Suprapubic skin (tissue), 4 donors: Measurements from ENCODE around the gene H2AZ1. TPM values are rescaled to one million over a fixed set of nuclear protein-coding genes. Genes with fewer than 3 reads are reported as not detected.

Source experiments
- DNase-seq, 2 donors: peaks; one replicate each; pipeline ENCODE4 v3.0.0-alpha.2; 2019; ENCODE audit warnings: low spot score in 2 of 2
- H3K27ac ChIP-seq: fragments of 200-600 bp; sonication (generic); one replicate; pipeline ENCODE4 v1.5.1; 2019
- H3K27me3 ChIP-seq: fragments of 200-600 bp; sonication (generic); one replicate; pipeline ENCODE4 v1.5.1; 2019
- H3K36me3 ChIP-seq: fragments of 200-600 bp; sonication (generic); one replicate; pipeline ENCODE4 v1.5.1; 2019
- H3K4me1 ChIP-seq: fragments of 200-600 bp; sonication (generic); one replicate; pipeline ENCODE4 v1.5.1; 2019
- H3K4me3 ChIP-seq: fragments of 200-600 bp; sonication (generic); one replicate; pipeline ENCODE4 v1.5.1; 2019; ENCODE audit warnings: mild to moderate bottlenecking
- H3K9me3 ChIP-seq: fragments of 200-600 bp; sonication (generic); one replicate; pipeline ENCODE4 v1.5.1; 2019
- EP300 ChIP-seq: sonication (generic); formaldehyde crosslinking; IDR thresholded peaks from one replicate; pipeline ENCODE4 v1.6.1; 2017; ENCODE audit warnings: antibody characterized with exemption
- POLR2A ChIP-seq, 2 donors: fragments of 450-650 bp; IDR thresholded peaks; one replicate each; pipeline ENCODE4 v1.6.1; 2017; ENCODE audit warnings: antibody characterized with exemption in 2 of 2, mild to moderate bottlenecking in 2 of 2, moderate library complexity in 2 of 2
- POLR2AphosphoS5 ChIP-seq, 3 donors: sonication (generic); formaldehyde crosslinking; IDR thresholded peaks; one replicate each; pipeline ENCODE4 v1.6.1; 2017; ENCODE audit warnings: antibody characterized with exemption in 3 of 3
- WGBS: methylation state at CpG from one replicate; pipeline ENCODE4 v1.1.5; 2018; 5-methylcytosine and 5-hydroxymethylcytosine counted together
- total RNA-seq, 4 donors: library from RNA; depleted of rRNA; stranded (reverse); fragments of >200 nt; gene quantifications; one replicate each; pipeline ENCODE4 v1.1.0, GENCODE V29; 2016
- TF ChIP-seq, protein P1 (sequence below), 2 donors: fragments of 200-600 bp in 1 of 2; fragments of 450-650 bp in 1 of 2; sonication (generic) in 1 of 2; IDR thresholded peaks; one replicate each; pipeline ENCODE4 v1.5.1; 2016 to 2019; ENCODE audit warnings: antibody characterized with exemption in 2 of 2, mild to moderate bottlenecking in 1 of 2, moderate library complexity in 1 of 2

The H2AZ1 gene
- total RNA-seq, 4 donors from 2014 or later = 95.3 to 132 (median 113) TPM

DNA sequence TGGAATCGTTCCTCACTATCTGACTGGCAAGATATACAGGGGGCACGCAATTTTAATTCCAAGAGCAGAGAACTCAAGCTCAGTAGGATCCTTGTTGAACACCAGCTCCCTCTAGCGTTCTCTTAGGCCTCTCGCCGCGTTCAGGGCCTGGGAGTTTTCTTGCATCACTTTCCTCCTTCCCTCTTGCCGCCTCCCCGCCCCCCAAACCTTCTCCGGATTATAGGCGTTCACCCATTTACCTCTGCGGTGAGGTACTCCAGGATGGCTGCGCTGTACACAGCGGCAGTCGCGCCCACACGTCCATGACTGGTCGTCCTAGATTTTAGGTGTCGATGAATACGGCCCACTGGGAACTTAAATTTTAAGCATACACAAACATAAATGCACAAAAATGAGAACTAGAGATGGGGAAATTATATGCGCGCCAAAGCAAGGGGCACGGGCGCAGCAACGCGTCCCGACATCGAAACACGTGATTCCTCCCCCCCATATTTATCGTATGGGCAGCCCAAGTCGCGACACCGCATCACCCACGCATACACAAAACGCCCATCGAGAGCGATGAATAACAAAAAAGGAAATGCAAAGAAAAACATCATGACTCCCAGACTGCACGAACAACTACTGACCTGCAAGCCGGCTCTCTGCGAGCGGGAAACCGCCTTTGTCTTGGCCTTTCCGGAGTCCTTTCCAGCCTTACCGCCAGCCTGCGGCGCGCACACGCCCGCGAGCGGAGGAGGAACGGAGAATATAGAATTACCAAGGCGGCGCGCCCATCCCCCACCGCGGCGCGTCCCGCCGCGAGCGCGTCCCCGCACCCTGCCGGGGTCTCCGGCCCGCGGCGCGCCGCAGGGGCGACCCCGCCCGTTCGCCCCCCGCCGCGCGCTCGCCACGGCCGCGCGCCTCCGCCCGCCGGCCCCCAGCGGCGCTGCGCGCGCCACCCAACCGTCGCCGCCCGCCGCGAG is 759 bp downstream of the H2AZ1 start:
- H3K9me3 ChIP-seq = no peaks in the 10 kb centered on the region
- peak; percentile 94 to 95 for DNase-seq

DNA sequence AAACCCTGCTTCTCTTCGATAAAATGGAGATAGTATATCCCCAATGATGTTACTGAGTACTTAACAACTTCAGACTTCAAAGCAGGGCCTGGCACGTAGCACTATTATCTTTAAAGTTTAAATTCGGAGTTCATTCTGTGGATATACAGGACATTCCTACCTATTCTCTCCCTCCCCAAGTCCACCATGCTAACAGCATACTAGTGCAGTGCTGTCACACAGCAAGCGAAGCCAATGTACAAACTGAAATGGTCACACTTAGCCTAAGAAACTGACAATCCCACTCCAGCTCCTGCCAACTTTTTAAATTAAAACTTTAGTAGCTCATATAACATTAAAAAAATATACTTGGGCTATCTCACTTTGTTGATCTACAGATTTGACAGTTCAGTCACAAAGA is 2.5 kb downstream of the H2AZ1 start:
- H3K4me1 ChIP-seq = peaks cover 41% of the 10 kb centered on the region
- H3K4me3 ChIP-seq = peak overlapping the region; percentile 93
- no peaks in the 10 kb centered on the region for H3K9me3 ChIP-seq

More for the DNA sequence above, 759 bp downstream of the H2AZ1 start:
- H3K27ac ChIP-seq = peak overlapping the region; percentile 93
- no peak for TF ChIP-seq EP300
- TF ChIP-seq, protein P1, sequence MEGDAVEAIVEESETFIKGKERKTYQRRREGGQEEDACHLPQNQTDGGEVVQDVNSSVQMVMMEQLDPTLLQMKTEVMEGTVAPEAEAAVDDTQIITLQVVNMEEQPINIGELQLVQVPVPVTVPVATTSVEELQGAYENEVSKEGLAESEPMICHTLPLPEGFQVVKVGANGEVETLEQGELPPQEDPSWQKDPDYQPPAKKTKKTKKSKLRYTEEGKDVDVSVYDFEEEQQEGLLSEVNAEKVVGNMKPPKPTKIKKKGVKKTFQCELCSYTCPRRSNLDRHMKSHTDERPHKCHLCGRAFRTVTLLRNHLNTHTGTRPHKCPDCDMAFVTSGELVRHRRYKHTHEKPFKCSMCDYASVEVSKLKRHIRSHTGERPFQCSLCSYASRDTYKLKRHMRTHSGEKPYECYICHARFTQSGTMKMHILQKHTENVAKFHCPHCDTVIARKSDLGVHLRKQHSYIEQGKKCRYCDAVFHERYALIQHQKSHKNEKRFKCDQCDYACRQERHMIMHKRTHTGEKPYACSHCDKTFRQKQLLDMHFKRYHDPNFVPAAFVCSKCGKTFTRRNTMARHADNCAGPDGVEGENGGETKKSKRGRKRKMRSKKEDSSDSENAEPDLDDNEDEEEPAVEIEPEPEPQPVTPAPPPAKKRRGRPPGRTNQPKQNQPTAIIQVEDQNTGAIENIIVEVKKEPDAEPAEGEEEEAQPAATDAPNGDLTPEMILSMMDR (IDR thresholded peaks at IDR 0.05) = peak; percentile 77 to 88
- peak in 1 of 3 donors; percentile 24 for TF ChIP-seq POLR2AphosphoS5 (IDR thresholded peaks at IDR 0.05)
- no peak for TF ChIP-seq POLR2A (IDR thresholded peaks at IDR 0.05)
- under 1% methylated on average over 63 of the region's 98 CpGs for WGBS
- H3K4me1 ChIP-seq = peaks cover 41% of the 10 kb centered on the region
- H3K36me3 ChIP-seq = no peaks in the 10 kb centered on the region
- no peaks in the 10 kb centered on the region for H3K27me3 ChIP-seq
- H3K4me3 ChIP-seq = peak overlapping the region; percentile 90

DNA sequence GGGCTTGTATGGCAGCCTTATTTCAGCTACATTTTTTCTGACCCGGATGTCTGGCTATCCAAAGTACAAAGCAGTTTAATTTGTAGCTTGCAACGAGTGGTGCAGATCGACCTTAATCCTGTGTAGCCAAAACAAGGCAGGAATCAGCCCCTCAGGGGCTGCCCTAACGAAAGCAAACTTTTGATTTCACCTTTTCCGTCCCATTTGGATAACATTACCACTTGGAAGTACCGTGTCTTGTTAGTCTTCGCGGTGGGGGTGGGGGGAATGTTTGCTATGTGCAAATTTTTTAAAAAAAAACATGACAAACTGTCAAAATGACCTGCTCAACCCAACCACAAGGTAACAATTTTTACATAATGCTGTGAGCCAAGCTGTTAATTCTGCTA is 2.9 kb downstream of the H2AZ1 start:
- peak overlapping the region; percentile 93 for H3K4me3 ChIP-seq
- no peak for DNase-seq
- no peaks in the 10 kb centered on the region for H3K9me3 ChIP-seq
- H3K27ac ChIP-seq = peak overlapping the region; percentile 93
- 22% methylated on average over 8 of the region's 8 CpGs for WGBS
- no peaks in the 10 kb centered on the region for H3K36me3 ChIP-seq
- no peaks in the 10 kb centered on the region for H3K27me3 ChIP-seq
- TF ChIP-seq EP300 = no peak
- TF ChIP-seq POLR2AphosphoS5 (IDR thresholded peaks at IDR 0.05) = no peak
- TF ChIP-seq, protein P1 (IDR thresholded peaks at IDR 0.05) = no peak
- TF ChIP-seq POLR2A (IDR thresholded peaks at IDR 0.05) = no peak
- peaks cover 41% of the 10 kb centered on the region for H3K4me1 ChIP-seq

More for the DNA sequence above, 2.5 kb downstream of the H2AZ1 start:
- TF ChIP-seq POLR2A (IDR thresholded peaks at IDR 0.05) (no peak), POLR2AphosphoS5 (IDR thresholded peaks at IDR 0.05) (no peak), EP300 (no peak)
- TF ChIP-seq, protein P1 (IDR thresholded peaks at IDR 0.05) = no peak
- Histone ChIP-seq H3K27ac (peak overlapping the region; percentile 93), H3K36me3 (no peaks in the 10 kb centered on the region), H3K27me3 (no peaks in the 10 kb centered on the region)
- 79% methylated on average over 4 of the region's 4 CpGs for WGBS
- DNase-seq = no peak

DNA sequence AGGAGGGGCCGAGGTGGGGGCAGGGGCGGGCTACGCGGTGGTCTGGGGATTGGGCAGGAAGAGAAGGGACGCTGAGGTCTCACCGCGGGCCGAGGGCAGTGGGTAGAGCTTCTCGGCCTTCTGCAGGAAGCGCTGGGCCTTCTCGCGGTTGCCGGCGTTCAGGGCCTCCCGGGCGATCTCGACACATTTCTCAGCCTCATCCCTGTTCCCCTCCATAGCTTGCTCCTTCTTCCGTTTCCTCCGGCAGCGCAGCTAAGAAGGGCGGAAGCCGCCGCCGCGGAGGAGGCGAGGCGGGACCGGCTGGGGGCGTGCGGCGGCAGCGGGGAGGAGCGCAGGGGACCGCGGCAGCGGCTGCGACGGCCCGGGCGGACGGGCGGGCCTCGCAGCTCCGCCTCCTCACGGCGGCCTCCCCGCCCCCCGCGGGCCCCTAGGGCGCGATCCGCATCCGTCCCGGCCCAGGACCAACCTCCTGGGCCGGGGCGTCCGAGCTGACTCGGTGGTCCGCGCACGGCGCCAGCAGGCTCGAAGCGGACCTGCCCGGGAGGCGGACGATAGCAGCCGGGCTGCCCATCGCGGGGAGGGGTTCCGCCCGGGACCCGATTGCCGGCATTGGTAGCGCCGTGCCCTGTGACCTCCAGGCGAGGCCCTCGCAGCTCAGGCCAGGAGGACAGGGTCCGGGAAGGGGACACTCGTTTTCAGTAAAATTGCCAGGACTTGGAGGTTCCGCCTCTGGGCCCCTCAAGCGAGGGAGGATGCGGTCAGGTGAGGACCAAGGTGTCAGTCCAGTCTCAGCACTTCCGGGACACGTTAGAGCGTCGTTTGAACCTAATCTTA is 3.5 kb downstream of the H2AZ1 start, which contains the start of gene DNAJB14:
Gene DNAJB14, minus strand, starts transcription at position 263 of the 834 bp plus-strand sequence. Its CDS starts 47 bp downstream, at position 216.
- H3K4me1 ChIP-seq = peaks cover 41% of the 10 kb centered on the region
- H3K36me3 ChIP-seq = no peaks in the 10 kb centered on the region
- no peaks in the 10 kb centered on the region for H3K9me3 ChIP-seq
- TF ChIP-seq POLR2AphosphoS5 (IDR thresholded peaks at IDR 0.05) (peak in 1 of 3 donors; percentile 44), EP300 (no peak), POLR2A (IDR thresholded peaks at IDR 0.05) (peak in 1 of 2 donors; percentile 60)
- TF ChIP-seq, protein P1 (IDR thresholded peaks at IDR 0.05) = no peak
- DNase-seq = peak; percentile 79 to 83
- peak within 1 kb of the TSS; percentile 93 for H3K4me3 ChIP-seq
- peak within 1 kb of the TSS; percentile 93 for H3K27ac ChIP-seq
- under 1% methylated on average over 33 of the region's 87 CpGs for WGBS
- no peaks in the 10 kb centered on the region for H3K27me3 ChIP-seq
